ENCODE data around the gene ARFGAP1.

- TF ChIP-seq CTCF (IDR thresholded peaks at IDR 0.05; ENCODE audit: insufficient read depth, low read depth, low read length) (no peak), EZH2 (IDR thresholded peaks at IDR 0.05; ENCODE audit: insufficient read depth, low read length) (no peak)
Observed at GRCh38 chr20:63261060-63261794, 11.4 kb upstream of the ARFGAP1 start.
